ENCODE data around the gene CPTP. TPM values are rescaled to one million over a fixed set of nuclear protein-coding genes. Genes with fewer than 3 reads are reported as not detected.
A peak's percentile ranks its signal among the peaks of the same experiment; 100 is the strongest.

Gene CPTP
- total RNA-seq, 1 donor from 2014 or later, result 20.4 TPM

GRCh38 chr1:1374929-1375662 is 50.5 kb downstream of the CPTP start, which contains the start of gene AURKAIP1:
Gene AURKAIP1 (minus strand): TSS chr1:1375207. CDS start chr1:1374756, 451 bp downstream.
- no peaks in the 10 kb centered on the region for H3K27me3 ChIP-seq (ENCODE audit: low read depth)
- DNase-seq (peak; percentile 98), ATAC-seq (peak; percentile 95 to 96)
- H3K4me1 ChIP-seq, result peaks cover 45% of the 10 kb centered on the region
- H3K4me3 ChIP-seq, result peak within 1 kb of the TSS; percentile 99
- TF ChIP-seq CTCF (IDR thresholded peaks at IDR 0.05), result peak; percentile 51
- H3K36me3 ChIP-seq, result peaks cover 18% of the 10 kb centered on the region
- H3K9me3 ChIP-seq, result no peaks in the 10 kb centered on the region
- H3K27ac ChIP-seq, result peak within 1 kb of the TSS; percentile 97
- intact Hi-C loops (cut with DNase I), result no loop called here

GRCh38 chr1:1376551-1377226 is 52.1 kb downstream of the CPTP start:
- intact Hi-C loops (cut with DNase I), result no loop called here
- peaks cover 25% of the 10 kb centered on the region for H3K36me3 ChIP-seq
- H3K4me1 ChIP-seq, result peaks cover 37% of the 10 kb centered on the region
- H3K9me3 ChIP-seq, result no peaks in the 10 kb centered on the region
- DNase-seq, result no peak
- TF ChIP-seq CTCF (IDR thresholded peaks at IDR 0.05), result no peak
- ATAC-seq, result no peak
- H3K4me3 ChIP-seq, result no peak overlapping the region
- H3K27ac ChIP-seq, result no peak overlapping the region
- H3K27me3 ChIP-seq (ENCODE audit: low read depth), result no peaks in the 10 kb centered on the region

GRCh38 chr1:1377540-1378205 is 53.1 kb downstream of the CPTP start:
- DNase-seq (no peak), ATAC-seq (no peak)
- Histone ChIP-seq H3K27ac (no peak overlapping the region), H3K36me3 (peaks cover 27% of the 10 kb centered on the region), H3K27me3 (ENCODE audit: low read depth) (no peaks in the 10 kb centered on the region), H3K4me3 (no peak overlapping the region), H3K9me3 (no peaks in the 10 kb centered on the region), H3K4me1 (peaks cover 28% of the 10 kb centered on the region)
- intact Hi-C loops (cut with DNase I), result no loop called here
- TF ChIP-seq CTCF (IDR thresholded peaks at IDR 0.05), result no peak

Small RNA genes lying within 50 kb of the gene (microRNA-seq; reads per million reads assigned to microRNA genes)
- gene MIR6726 (ENCODE audit: borderline number of aligned reads) (not detected), gene MIR6727 (ENCODE audit: borderline number of aligned reads) (not detected), gene MIR6808 (ENCODE audit: borderline number of aligned reads) (not detected)

Other genes with a start within 250 kb of the CPTP start
- gene C1orf159, start 208.7 kb upstream of the CPTP start, total RNA-seq, result 11.7 TPM
- gene TTLL10, start 150.9 kb upstream of the CPTP start, total RNA-seq, result 6.6 TPM
- 0.47 TPM for gene TNFRSF18, start 118.2 kb upstream of the CPTP start, total RNA-seq
- gene TNFRSF4, start 110.6 kb upstream of the CPTP start, total RNA-seq, result 3.0 TPM
- gene SDF4, start 92.8 kb upstream of the CPTP start, total RNA-seq, result 127 TPM
- 13.7 TPM for gene B3GALT6, start 92.6 kb upstream of the CPTP start, total RNA-seq
- gene C1QTNF12, start 78.1 kb upstream of the CPTP start, total RNA-seq, result 1.2 TPM
- 49.9 TPM for gene UBE2J2, start 50.9 kb upstream of the CPTP start, total RNA-seq
- gene SCNN1D, start 44.4 kb upstream of the CPTP start, total RNA-seq, result 4.3 TPM
- 50.6 TPM for gene ACAP3, start 16.9 kb upstream of the CPTP start, total RNA-seq
- gene PUSL1, start 16.2 kb upstream of the CPTP start, total RNA-seq, result 16.2 TPM
- gene INTS11, start 142 bp upstream of the CPTP start, total RNA-seq, result 88.9 TPM
- gene TAS1R3, start 6.5 kb downstream of the CPTP start, total RNA-seq, result 0.65 TPM
- gene DVL1, start 24.6 kb downstream of the CPTP start, total RNA-seq, result 60.4 TPM
- 39.3 TPM for gene MXRA8, start 33.8 kb downstream of the CPTP start, total RNA-seq
- 82.4 TPM for gene AURKAIP1, start 50.4 kb downstream of the CPTP start, total RNA-seq
- gene CCNL2, start 74.5 kb downstream of the CPTP start, total RNA-seq, result 165 TPM
- 79.8 TPM for gene MRPL20, start 82.5 kb downstream of the CPTP start, total RNA-seq
- 22.3 TPM for gene ANKRD65, start 96.5 kb downstream of the CPTP start, total RNA-seq
- gene VWA1, start 110.9 kb downstream of the CPTP start, total RNA-seq, result 58.7 TPM
- gene ATAD3C, start 124.9 kb downstream of the CPTP start, total RNA-seq, result 7.8 TPM
- 19.0 TPM for gene ATAD3B, start 147.0 kb downstream of the CPTP start, total RNA-seq
- 14.1 TPM for gene ATAD3A, start 187.4 kb downstream of the CPTP start, total RNA-seq
- 3.9 TPM for gene TMEM240, start 215.8 kb downstream of the CPTP start, total RNA-seq

Measured in lower lobe of right lung (tissue), 2 donors.